GM21619 (cell line): ENCODE data around the gene SLC35F1.

Source experiments
- ATAC-seq: cut with Tn5 transposase; IDR thresholded peaks from one replicate; pipeline ENCODE4 v1.9.1; 2021; ENCODE audit not compliant: unreplicated experiment

Gene SLC35F1

DNA sequence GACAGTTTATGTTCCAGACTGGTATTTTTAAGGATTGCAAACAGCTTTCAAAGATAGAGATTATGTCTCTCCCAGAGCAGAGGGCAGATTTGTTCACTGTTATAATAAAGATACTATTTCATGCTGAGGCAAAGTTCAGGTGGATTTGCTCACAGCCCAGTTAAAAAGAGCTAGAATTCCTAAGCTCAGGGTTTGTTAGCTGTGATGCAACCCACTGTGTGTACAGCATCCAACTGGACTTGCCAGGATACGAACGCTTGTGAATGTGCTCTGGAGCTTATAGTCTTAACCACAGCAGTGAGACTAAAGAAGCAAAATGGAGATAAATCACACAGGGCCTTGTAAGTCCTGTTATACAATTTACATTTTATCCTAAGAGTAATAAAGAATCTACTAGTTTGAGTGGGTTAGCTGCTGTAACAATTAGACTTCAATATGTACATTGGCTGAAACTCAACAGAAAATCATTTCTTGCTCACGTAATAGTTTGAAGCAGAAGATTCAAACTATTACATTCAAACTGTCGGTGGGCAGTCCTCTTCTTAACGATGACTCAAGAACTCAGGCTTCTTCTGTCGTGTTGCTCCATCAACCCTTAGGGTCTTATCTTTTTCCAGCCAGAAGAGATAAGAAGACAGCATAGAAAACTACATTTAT is 437.1 kb downstream of the SLC35F1 start:
- ATAC-seq, result no peak

DNA sequence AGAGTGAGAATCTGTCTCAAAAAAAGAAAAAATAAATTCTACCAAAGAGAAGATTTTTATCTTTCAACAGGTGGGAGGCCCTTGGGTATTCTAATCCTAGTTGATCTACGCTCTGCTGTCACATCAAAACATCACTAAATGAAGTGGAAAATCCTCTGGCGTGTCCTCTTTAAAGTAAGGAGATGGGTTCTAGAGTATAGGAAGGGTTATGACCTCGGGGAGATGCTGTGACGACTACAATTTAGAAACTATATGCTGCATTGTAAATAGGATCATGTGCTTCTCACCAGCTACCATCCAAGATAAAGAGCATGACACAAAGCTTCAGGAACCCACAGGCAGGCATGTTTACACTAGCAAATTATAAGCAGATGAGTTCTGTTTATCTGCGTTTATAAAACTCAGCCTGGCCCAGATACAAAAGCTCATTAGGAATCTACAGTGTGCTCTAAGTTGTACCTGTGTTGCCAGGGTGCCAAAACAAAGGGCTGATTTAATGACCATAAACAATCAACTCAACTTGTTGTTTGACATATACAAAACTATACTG is 443.9 kb downstream of the SLC35F1 start:
- ATAC-seq, result no peak

DNA sequence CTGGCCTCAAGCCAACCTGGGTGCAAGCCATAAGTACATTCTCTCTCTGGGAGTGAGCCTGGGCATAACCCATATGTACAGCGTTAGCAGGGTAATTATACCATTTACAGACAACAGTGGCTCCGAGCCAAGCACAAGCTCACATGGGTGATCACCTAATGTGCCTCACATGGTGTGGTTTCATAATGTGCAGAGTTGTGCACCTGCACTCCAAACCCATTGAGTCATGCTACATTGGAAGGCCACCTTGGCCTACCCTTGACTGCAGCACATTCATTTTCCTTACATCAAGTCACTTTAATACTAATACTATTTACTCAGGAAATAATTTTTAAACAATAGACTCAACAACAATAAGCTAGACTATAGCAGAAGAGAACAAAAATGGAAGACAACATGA is 446.5 kb downstream of the SLC35F1 start:
- no peak for ATAC-seq

DNA sequence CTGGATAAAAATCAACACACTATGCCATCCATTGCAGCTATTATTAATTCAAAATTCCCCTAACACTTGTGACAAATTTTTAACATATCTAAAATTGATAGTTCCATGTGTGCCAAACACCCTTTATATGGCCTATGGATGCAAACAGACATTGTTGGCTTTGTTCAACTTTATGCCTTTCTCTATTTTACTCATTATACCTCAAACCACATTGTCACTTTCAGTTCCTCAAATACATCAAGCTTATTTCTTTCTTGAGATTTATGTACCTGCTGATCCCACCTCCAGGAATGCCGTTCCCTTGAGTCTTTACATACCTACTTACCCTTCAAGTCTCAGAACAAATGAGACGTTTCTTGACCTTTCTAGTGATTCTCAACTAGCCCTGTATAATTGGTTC is 447.6 kb downstream of the SLC35F1 start:
- ATAC-seq, result peak; percentile 98

- ATAC-seq, result no peak
Observed at GRCh38 chr6:118356054-118356453, 449.0 kb downstream of the SLC35F1 start.

DNA sequence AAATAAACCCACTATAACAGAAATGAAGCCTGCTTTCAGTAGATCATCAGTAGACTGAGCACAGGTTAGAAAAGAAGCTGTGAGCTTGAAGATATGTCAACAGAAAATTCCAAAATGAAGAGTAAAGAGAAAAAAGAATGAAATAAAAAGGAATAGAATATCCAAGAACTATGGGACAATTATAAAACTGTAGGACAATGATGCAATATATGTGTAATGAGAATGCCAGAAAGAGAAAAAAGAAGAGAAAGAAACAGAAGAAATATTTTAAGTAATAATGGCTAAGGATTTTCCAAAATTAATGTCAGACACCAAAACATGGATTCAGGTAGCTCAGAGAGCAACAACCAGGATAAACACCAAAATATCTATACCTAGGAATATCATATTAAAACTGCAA is 449.6 kb downstream of the SLC35F1 start:
- no peak for ATAC-seq
